Islet precursor cell (in vitro differentiated cells): ENCODE results near the gene CASKIN1.
"Not testable (repeated sequence)": the region's sequence is repeated elsewhere in the genome, so short reads cannot be mapped to it uniquely, and the experiment has no call there.

ENCODE experiments used
- DNase-seq: peaks from one replicate; pipeline ENCODE4 v3.0.0-alpha.2; 2018

Gene CASKIN1, protein sequence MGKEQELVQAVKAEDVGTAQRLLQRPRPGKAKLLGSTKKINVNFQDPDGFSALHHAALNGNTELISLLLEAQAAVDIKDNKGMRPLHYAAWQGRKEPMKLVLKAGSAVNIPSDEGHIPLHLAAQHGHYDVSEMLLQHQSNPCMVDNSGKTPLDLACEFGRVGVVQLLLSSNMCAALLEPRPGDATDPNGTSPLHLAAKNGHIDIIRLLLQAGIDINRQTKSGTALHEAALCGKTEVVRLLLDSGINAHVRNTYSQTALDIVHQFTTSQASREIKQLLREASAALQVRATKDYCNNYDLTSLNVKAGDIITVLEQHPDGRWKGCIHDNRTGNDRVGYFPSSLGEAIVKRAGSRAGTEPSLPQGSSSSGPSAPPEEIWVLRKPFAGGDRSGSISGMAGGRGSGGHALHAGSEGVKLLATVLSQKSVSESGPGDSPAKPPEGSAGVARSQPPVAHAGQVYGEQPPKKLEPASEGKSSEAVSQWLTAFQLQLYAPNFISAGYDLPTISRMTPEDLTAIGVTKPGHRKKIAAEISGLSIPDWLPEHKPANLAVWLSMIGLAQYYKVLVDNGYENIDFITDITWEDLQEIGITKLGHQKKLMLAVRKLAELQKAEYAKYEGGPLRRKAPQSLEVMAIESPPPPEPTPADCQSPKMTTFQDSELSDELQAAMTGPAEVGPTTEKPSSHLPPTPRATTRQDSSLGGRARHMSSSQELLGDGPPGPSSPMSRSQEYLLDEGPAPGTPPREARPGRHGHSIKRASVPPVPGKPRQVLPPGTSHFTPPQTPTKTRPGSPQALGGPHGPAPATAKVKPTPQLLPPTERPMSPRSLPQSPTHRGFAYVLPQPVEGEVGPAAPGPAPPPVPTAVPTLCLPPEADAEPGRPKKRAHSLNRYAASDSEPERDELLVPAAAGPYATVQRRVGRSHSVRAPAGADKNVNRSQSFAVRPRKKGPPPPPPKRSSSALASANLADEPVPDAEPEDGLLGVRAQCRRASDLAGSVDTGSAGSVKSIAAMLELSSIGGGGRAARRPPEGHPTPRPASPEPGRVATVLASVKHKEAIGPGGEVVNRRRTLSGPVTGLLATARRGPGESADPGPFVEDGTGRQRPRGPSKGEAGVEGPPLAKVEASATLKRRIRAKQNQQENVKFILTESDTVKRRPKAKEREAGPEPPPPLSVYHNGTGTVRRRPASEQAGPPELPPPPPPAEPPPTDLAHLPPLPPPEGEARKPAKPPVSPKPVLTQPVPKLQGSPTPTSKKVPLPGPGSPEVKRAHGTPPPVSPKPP (N-terminal part only)

DNA sequence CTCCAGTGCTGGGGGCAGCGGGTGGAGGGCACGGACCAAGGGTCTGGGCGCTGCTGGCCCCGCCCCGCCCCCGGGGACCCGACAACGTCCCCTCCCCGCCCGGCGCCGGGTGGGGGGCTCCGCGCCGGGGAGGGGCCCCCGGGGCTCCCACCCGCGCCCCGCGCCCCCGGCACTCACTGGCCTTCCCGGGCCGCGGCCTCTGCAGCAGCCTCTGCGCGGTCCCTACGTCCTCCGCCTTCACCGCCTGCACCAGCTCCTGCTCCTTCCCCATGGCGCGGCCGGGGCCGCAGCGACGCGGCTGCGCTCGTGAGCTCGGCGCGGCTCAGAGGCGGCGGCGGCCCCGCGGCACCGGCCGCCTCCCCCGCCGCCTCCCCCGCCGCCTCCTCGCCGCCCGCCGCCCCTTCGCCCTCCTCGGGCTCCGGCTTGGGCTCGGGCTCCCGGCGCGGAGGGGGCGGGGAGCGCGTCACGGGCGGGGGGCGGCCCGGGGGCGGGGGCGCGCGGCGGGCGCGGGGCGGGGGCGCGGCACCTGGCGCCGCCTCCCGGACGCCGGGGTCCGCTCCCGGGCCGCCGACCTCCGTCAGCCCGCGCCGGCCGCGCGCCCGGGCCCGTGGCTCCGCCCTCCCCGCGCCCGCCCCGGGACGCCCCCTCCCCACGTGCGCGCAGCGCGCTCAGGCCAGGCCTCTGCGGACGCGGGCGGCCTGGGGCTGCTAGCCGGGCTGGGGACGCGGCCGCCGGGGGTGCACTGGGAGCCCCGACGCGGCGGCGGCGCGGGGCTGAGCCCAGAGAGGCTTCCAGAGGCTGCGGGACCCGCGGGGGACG, at the start of gene CASKIN1:
Gene CASKIN1 (minus strand): TSS at position 444 of the 819 bp plus-strand sequence. CDS start 173 bp downstream, at position 271.
- DNase-seq: no peak

DNA sequence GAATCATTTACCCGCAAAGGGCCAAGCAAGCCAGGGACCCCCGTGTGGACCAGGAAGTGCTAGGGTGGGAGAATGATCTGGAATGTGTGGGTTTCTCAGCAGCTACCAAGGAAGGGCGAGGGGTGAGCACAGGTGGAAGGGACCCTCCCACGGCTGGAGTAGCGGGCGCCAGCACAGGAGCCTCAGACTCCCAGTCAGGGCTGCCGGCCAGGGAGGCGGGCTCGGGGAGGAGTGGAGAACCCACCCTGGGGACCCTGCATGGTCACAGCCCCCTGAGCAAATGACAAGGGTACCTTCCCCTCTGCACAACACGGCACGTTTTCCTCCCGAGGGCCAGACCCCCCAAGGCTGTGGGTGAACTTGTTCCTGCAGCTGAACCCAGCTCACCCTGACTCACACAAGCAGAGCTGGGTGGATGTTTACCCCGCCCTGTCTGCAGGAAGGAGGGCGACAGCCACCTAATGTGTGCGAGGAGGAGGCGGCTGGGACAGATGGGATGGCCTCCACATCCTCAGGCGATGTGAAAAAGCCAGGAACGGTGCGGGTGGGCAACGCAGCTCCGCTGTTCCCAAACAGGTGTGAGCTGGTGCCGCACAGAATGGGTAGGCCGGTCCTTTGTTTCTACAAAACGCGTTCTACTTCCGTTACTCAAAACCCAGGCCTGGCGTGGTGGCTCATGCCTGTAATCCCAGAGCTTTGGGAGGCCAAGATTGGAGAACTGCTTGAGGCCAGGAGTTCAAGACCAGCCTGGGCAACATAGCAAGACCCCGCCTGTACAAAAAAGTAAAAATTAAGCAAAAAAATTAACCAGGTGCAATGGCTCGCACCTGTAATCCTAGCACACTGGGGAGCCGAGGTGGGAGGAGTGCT, 48.8 kb upstream of the CASKIN1 start:
- DNase-seq: no peak

DNA sequence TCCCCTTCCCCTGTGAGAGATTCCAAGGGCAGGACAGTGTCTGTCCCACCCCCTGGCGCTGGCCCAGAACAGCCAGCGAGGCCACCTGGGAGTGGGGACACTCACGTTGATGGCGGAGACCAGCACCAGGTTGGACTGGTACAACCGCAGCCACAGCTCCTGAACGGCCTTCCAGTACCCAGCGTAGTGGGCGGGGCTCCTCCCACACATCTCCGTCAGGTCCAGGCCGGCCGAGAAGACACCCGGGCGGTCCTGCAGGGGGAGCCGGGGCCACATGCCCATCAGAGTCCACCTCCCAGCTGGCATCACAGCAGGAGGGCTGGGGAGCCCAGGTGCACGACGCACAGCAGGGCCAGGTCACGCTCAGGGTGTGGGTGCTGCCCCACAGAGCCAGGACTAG, 47.9 kb upstream of the CASKIN1 start:
- DNase-seq: no peak

DNA sequence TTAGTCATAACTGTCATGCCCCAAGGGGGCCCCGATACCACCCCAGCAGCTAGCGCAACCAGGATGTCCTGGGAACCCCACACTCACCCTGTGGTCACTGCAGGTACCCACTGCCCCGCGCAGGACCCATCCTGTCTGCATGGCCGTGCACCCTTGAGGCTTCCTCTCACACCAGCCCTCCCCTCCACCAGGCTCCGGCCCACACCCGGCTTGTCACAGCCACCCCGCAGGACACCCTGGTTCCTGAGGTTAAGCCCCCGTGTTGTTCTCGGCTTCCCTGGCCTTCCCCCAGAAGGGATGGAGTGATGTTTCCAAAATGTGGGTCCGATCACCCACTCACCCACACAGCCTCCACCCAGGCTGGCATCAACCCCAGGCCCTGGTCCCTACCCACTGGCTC, 47.4 kb upstream of the CASKIN1 start:
- DNase-seq: no peak

DNA sequence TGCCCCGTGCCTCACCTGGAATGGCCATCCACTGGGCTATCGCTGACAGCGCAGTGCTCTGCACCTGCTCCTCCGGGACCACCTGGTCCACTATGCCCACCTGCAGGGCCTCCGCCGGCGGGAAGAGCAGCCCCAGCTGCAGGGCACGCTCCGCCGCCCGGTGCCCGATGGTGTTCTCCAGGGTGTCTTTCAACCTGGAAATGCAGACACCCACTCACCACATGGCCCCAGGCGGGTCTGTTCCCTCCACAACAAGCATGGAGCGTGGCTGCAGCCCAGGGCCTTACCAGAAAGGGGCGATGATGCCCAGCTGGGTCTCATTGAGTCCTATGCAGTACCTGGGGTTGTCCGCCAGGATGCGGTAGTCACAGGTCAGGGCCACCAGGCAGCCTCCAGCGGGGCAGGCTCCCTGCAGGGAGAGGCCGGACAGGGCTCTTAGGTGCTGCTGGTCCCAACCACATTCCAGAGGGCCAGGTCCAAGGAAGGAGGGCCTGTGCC, 46.7 kb upstream of the CASKIN1 start:
- no peak for DNase-seq

DNA sequence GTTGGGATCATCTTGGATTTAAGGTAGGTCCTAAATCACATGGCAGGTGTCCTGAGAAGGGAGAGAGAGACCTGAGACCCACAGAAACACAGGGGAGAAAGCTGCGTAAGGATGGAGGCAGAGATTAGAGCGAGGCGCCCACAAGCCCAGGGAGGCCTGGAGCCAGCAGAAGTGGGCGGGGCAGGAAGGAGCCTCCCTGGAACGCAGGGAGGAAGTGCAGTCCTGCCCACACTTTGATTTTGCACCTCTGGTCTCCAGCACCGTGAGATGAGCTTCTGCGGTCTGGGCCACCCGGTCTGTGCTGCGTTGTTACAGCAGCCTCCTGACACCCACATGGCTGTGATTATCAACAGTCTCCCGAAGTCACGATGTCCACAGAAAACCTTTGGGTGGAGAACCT, 46.2 kb upstream of the CASKIN1 start:
- DNase-seq: no peak

DNA sequence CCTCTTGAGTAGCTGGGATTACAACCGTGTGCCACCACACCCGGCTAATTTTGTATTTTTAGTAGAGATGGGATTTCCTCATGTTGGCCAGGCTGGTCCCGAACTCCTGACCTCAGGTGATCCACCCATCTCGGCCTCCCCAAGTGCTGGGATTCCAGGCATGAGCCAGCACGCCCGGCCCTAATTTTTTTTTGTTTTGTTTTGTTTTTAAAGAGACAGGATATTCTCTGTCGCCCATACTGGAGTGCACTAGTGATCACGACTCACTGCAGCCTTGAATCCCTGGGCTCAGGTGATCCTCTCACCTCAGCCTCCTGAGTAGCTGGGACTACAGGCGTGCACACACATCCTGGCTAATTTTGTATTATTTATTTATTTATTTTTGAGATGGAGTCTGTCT, 43.9 kb upstream of the CASKIN1 start:
- not testable (repeated sequence) for DNase-seq

DNA sequence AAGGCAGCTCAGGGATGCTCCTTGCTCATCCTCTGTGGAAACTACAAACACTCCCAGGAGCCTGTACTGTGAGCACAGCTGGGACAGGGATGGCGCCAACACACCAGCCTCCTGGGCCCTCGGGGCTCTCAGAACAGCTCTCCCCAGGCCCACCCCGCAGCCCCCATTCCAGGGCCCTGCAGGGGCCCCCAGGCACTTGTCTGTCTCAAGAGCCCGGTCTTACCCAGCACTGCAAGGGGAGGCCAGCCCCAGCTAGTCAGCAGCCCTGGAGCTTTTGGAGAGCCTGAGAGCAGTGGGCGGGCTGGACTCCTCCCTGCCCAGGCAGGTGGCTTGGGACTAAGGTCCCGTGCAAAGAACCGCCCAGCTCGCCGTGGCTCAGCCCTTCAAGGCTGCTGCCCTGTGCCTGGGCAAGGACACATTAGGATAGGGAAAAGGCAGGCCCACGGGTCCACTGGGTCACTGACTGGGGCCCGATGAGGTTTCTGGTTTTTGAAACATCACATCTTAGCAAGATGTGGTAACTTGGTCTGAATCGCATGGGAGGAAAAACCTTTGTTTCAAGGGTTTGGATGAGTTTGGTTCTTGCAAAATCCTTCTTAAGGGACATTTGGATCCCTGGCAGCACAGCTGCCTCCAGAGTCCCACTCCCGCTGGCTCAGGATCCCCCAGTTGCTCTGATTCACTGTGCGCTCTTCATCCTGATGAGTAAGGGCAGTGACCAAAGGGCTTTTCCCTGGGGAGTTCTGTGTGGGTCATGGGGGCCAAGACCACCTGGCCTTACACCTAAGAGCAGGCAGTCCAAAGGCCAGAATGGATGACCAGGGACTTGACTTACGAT, 42.7 kb upstream of the CASKIN1 start:
- no peak for DNase-seq

DNA sequence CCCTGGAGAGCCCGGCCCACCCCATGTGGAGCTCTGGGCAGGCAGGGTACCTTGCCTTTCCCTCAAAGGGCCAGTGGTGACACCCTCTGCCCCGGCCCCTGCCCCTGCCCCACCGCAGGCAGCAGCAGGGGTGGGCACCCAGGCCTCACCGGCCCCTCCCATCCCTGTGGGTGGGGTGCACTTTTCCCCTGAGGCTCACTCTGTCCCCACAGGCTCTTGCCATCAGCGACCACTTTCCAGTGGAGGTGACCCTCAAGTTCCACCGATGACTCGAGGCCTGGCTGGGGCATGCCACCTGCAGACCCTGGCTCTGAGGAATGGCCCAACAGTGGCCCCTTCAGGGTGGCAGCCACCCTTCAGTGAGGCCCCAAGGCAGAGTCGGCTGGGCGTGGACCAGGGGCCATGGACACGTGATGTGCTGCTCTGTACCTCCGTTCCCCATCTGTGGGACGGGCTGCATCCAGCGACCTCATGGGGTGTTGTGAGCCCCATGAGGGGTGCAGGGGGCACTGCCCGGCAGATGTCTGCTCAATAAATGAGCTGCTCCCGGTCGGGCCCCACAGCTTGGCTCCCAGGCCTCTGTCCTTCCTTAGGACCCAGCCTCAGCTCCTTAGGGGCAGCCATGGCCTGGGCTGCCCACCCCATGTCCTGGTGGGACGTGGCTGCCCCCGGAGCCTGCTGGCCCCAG, 41.9 kb upstream of the CASKIN1 start:
- DNase-seq: no peak

DNA sequence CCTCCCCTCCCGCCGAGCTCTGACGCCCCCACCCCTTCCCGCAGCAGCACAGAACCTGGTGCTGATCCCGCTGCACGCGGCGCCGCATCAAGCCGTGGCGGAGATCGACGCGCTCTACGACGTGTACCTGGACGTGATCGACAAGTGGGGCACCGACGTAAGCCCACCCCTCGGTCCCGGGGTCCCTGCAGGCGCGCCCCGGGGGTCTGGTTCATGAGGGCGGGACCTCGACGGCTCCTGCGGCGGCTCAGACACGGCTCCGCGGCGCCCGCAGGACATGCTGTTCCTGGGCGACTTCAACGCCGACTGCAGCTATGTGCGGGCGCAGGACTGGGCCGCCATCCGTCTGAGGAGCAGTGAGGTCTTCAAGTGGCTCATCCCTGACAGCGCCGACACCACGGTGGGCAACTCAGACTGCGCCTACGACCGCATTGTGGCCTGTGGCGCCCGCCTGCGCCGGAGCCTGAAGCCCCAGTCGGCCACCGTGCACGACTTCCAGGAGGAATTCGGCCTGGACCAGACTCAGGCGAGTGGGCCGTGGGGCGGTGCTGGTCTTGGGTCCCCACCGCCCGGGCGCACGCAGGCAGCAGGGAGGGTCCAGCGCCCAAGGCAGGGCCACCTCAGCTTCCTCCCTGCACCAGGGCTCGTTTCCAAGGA, 41.2 kb upstream of the CASKIN1 start:
- no peak for DNase-seq

DNA sequence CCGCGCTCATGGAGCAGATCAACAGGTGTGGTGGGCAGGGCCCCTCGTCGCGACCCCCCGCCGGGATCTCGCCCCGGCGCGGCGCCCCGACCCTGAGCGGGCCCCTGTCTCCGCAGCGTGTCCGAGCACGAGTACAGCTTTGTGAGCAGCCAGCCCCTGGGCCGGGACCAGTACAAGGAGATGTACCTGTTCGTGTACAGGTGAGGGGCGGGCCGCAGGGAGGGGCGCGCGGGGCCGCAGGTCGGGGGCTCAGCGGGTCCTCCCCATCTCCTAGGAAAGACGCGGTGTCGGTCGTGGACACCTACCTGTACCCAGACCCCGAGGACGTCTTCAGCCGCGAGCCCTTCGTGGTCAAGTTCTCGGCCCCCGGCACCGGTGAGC, 40.7 kb upstream of the CASKIN1 start:
- DNase-seq: no peak

DNA sequence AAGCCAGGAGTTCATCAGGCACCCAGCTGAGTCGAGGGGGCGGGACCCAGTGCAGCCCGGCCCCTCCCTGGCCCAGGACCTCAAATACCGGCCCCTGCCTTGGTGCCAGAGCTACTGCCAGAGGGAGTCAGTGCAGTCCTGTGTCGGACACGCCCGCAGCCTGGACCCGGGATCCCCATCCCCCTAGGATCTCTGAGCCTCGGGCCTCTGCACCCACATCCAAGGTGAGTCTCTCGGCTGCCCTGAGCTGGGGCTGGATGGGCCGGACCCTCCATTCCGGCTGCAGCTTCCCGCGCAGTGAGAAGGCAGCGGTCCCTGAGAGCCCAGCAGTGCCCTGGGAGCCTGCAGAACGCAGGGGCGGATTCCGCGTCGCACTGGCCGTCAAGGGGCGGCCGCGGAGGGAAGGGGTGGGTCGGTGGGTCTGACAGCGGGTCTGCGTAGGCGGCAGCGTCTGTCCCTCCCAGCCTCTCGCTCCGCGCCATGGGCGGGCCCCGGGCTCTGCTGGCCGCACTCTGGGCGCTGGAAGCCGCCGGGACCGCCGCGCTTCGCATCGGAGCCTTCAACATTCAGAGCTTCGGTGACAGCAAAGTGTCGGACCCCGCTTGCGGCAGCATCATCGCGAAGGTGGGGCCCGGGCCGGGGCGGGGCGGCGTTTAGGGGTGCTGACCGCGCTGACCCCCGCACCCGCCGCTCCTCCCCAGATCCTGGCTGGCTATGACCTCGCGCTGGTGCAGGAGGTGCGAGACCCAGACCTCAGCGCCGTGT, 40.1 kb upstream of the CASKIN1 start, which contains the start of gene DNASE1L2:
Gene DNASE1L2 (plus strand): TSS at position 108 of the 765 bp plus-strand sequence. CDS start 373 bp downstream, at position 481.
- DNase-seq: peak; percentile 85

DNA sequence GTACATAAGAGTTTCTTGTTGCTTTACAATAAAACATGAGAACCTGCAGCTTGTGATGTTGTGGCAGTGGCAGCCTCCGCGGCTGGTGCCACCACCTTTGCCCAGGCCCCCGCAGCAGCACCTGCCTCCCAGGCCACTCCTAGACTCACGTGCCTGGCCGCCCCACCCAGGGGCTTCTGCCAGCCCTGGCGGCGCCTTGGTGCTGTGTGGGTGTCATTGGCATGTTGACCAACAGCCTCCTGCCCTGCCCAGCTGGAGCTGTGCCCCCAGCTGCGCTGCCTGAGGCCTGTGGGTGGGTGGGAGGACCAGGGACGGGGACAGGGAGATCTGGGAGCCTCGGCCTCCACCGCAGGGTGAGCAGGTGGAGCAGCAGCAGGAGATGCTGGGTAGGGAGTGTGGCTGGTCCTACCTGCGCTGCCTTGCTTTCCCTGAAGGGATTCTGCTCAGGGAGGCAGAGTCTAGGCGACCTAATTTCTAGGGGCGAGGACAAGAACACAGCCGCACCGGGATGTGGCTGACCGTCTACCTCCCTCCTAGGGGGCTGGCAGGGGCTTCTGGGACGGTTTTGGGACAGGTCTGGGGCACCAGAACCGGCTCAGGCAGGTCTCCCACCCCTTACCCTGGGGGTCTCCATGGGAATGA, 39.4 kb upstream of the CASKIN1 start:
- no peak for DNase-seq

DNA sequence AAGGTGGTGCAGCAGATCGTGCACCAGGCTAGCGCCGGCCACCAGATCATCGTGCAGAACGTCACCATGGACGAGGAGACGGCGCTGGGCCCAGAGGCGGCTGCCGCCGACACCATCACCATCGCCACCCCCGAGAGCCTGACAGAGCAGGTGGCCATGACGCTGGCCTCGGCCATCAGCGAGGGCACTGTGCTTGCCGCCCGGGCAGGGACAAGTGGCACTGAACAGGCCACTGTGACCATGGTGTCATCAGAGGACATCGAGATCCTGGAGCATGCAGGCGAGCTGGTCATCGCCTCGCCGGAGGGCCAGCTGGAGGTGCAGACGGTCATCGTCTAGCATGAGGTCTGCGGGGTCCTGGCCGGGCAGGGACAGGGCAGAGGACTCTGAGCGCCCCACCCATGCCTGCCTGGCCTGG, 38.8 kb upstream of the CASKIN1 start:
- no peak for DNase-seq

DNA sequence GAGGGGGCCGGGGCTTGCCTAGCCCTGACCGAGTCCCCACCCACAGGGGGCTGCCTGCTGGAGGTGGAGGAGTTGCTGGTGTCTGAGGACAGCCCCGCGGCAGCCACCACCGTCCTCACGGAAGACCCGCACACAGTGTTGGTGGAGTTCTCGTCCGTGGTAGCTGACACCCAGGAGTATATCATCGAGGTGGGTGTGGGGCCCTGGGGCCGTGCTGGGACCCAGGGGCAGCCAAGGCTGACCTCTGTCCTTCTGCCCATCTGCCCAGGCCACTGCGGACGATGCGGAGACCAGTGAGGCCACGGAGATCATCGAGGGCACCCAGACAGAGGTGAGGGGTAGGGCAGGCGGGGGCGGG, 38.4 kb upstream of the CASKIN1 start:
- no peak for DNase-seq

DNA sequence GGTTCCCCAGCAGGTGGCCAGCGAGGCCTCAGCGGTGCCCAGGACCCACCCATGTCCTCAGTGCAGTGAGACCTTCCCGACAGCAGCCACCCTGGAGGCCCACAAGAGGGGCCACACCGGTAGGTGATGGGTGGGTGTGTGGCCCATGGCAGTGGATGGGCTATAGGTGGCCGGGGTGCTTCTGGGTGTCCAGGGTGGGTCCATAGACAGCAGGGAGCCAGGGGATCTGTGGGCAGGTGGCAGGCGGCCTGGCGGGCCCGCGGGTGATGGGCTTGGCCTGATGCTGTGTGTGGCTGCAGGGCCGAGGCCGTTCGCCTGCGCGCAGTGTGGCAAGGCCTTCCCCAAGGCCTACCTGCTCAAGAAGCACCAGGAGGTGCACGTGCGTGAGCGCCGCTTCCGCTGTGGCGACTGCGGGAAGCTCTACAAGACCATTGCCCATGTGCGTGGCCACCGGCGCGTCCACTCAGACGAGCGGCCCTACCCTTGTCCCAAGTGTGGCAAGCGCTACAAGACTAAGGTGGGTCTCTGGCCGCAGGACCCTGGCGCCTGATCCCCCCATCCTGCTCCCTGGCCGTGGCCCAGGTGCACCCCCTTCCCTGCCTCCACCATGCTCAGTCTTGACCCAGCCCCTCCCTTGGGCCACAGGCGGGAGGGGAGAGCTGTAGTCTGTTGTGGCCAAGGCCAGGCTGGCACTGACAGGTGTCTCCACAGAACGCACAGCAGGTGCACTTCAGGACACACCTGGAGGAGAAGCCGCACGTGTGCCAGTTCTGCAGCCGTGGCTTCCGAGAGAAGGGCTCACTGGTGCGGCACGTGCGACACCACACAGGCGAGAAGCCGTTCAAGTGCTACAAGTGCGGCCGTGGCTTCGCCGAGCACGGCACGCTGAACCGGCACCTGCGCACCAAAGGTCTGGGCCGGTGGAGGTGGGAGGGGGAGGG, 37.7 kb upstream of the CASKIN1 start:
- no peak for DNase-seq
